ENCODE results near the gene LBHD1. TPM values are rescaled to one million over a fixed set of nuclear protein-coding genes. Genes with fewer than 3 reads are reported as not detected.

The LBHD1 gene
- total and polyA plus RNA-seq, 2 of the 13 experiments (the other 11 are each of a cell fraction or from before 2014, with no cell fraction given) = 3.2 to 3.7 TPM

- TF ChIP-seq ZNF407 (CRISPR knock-in tag; IDR thresholded peaks at IDR 0.05; ENCODE audit: not compliant biosample characterization) (peak; percentile 30), ZNF343 (CRISPR knock-in tag; IDR thresholded peaks at IDR 0.05) (no peak), ZNF567 (CRISPR knock-in tag; IDR thresholded peaks at IDR 0.05; ENCODE audit: borderline replicate concordance) (peak; percentile 97), ZNF597 (CRISPR knock-in tag; IDR thresholded peaks at IDR 0.05) (no peak), ISX (CRISPR knock-in tag; conservative IDR thresholded peaks at IDR 0.05) (no peak), TEAD3 (CRISPR knock-in tag; optimal IDR thresholded peaks at IDR 0.05; ENCODE audit: borderline replicate concordance) (peak; percentile 9), ZMAT5 (CRISPR knock-in tag; IDR thresholded peaks at IDR 0.05; ENCODE audit: borderline replicate concordance, low read depth) (no peak), MBNL3 (CRISPR knock-in tag; conservative IDR thresholded peaks at IDR 0.05) (no peak), AKNA (CRISPR knock-in tag; IDR thresholded peaks at IDR 0.05; ENCODE audit: borderline replicate concordance) (no peak), ZNF264 (CRISPR knock-in tag; IDR thresholded peaks at IDR 0.05) (no peak; the same call in 1 of the 2 replicates), ZBTB25 (CRISPR knock-in tag; IDR thresholded peaks at IDR 0.05) (peak; percentile 36; the same call in 1 of the 2 replicates), ZSCAN12 (CRISPR knock-in tag; IDR thresholded peaks at IDR 0.05) (no peak)
These were observed at the start of gene LBHD1, which contains the start of gene UQCC3 (continued) for GRCh38 chr11:62671608-62672389.

All from HepG2 (cell line).